C4-2B (cell line): Measurements from ENCODE around the gene ABTB1.

Experiments used
- H3K27ac ChIP-seq: fragments of 450-650 bp; 2 replicates; pipeline ENCODE4 v1.5.1; 2017
- CTCF ChIP-seq: fragments of 450-650 bp; conservative IDR thresholded peaks from 2 replicates; pipeline ENCODE4 v1.5.1; 2017; ENCODE audit warnings: mild to moderate bottlenecking
- ZFX ChIP-seq: fragments of 450-650 bp; IDR thresholded peaks from 2 replicates; pipeline ENCODE4 v1.6.1; 2017

Gene ABTB1

GRCh38 chr3:127714125-127714571 is 41.4 kb downstream of the ABTB1 start:
- TF ChIP-seq ZFX (no peak), CTCF (no peak)
- H3K27ac ChIP-seq = no peak overlapping the region

DNA sequence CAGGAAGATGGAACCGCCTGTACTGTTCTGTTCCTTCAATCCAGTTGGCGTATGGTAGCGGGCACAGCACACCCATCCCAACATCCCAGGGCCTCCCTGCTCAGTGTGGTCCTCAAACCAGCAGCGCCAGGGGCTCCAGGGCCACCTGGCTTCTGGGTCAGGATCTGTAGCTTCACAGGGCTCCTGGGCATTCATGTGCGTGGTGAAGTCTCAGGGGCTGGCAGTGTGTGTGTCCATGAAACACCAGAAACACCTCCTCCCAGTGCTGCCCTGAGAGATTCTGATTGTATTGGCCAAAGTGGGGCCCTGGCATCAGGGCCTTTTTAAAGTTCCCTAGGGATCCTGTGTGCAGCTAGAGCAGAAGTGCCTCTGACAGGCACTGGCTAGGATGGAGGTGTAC is 42.1 kb downstream of the ABTB1 start:
- H3K27ac ChIP-seq = no peak overlapping the region
- TF ChIP-seq CTCF = no peak

- H3K27ac ChIP-seq = no peak overlapping the region
- TF ChIP-seq CTCF = no peak
- no peak for TF ChIP-seq ZFX
Measured at GRCh38 chr3:127715532-127715931, 42.8 kb downstream of the ABTB1 start.

GRCh38 chr3:127716384-127716783 is 43.6 kb downstream of the ABTB1 start:
- TF ChIP-seq ZFX (no peak), CTCF (no peak)

DNA sequence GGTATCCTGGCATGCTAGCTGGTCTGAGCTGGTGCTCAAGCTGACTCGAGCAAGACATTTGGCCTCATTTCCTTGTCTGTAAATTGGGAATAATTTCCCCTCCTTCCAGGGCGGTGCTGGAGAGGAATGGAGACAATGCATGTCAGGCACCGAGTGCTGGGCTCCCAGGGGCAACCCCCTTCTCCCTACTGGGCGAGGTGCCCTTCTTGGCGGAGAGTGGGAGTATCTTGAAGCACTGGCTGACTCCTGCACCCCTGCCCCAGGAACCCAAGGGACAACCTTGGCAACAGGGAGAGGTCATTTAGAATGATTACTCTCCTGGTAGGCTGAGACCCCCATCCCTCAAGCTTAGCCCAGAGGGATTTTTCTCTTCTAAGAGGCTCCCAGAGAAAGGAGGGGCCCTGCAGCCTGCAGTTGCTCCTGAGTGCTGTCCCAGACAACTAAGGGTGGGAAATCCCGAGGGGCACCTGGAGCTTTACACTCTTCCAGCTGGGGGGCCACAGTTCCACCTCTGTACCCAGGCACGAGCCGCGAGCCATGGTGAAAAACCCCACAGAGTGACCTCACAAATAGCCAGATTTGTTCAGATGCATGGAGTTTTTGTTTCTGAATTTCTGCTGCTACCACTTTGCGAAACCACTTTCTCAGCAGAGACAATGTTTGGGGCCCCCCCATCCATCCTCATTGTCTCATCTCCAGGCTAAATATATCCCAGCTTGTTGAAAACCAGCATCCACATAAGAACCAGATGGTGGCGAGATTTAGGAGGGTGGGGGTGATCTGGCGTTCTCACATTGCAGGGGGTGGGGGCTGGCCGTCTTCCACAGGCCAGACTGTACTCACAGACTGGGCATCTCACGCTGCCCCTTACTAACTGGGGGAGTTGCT is 44.8 kb downstream of the ABTB1 start:
- TF ChIP-seq CTCF (no peak), ZFX (no peak)
- no peak overlapping the region for H3K27ac ChIP-seq

More at GRCh38 chr3:127716384-127716783, 43.6 kb downstream of the ABTB1 start:
- no peak overlapping the region for H3K27ac ChIP-seq

- H3K27ac ChIP-seq = no peak overlapping the region
Measured at GRCh38 chr3:127718245-127718915, 45.6 kb downstream of the ABTB1 start.

More at GRCh38 chr3:127718245-127718915, 45.6 kb downstream of the ABTB1 start:
- TF ChIP-seq CTCF (no peak), ZFX (no peak)
